ENCODE measurements around the gene NSMCE1.
"Not testable (repeated sequence)": the region's sequence is repeated elsewhere in the genome, so short reads cannot be mapped to it uniquely, and the experiment has no call there.

The NSMCE1 gene

DNA sequence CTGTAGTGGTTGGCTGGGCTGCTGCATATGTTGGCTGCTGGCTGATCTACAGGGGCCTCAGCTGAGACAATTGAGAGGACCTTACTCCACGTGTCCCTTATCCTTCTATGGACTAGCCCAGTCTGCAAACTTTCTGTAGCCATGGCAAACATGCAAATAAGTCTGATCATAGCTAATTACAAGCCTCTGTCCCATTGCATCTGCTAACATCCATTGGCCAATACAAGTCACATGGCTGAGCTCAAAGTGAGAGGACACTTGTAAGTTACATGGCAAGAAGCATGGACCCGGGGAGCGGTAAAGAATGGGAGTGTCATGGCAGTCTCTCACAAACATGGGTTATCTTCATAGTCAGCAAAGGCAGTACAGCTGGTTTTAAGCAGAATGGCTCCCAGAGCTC lies 33.6 kb upstream of the NSMCE1 start:
- DNase-seq: no peak

DNA sequence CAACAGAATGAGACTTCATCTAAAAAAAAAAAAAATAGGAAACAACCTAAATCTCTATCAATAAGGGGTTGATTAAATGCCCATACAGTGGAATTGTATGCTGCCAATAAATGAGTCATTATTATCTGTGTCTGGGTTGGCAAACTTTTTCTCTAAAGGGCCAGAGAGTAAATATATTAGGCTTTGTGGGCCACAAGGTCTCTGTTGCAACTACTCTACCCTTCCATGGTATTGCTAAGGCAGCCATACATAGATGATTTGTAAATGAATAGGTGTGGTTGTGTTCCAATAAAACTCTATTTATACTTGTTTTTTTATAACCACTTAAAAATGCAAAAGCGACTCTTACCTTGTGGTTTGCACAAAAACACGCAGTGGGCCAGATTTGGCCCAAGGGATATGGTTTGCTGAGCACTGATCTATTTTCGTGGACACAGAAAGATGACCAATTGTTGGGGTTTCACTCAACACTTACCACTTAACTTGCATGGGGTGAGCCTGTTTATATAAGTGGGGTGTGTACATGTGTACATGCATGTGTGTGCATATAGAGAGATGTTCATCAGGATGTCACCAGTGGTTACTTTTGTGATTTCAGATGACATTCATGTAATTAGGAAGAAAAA lies 32.8 kb upstream of the NSMCE1 start:
- no peak for DNase-seq

DNA sequence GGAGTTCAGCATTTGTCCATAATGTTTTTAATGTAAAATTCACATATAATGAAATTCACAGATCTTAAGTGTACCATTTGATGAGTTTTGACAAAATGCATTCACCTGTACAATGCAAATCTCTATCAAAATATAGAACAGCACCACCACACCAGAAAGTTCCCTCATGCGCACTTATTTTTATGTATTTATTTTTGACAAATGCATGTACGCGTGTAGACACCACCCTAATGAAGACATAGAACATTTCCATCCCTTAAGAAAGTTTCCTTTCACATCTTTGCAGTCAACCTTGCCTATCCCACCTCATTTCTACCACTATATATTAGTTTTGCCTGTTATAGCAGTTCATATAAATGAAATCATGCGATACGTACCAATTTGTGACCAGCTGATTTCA lies 29.6 kb upstream of the NSMCE1 start:
- no peak for DNase-seq

DNA sequence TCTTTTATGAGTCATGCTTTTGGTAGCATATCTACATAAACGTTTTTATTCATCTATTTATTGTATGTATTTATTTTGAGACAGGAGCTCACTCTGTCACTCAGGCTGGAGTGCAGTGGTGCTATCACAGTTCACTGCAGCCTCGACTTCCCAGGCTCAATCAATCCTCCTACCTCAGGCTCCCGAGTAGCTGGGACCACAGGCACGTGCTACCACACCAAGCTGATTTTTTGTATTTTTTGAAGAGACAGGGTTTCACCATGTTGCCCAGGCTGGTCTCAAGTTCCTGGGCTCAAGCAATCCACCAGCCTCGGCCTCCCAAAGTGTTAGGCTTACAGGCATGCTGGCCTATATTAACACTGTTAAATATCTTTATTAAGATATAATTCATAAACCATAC lies 24.8 kb upstream of the NSMCE1 start:
- no peak for DNase-seq

DNA sequence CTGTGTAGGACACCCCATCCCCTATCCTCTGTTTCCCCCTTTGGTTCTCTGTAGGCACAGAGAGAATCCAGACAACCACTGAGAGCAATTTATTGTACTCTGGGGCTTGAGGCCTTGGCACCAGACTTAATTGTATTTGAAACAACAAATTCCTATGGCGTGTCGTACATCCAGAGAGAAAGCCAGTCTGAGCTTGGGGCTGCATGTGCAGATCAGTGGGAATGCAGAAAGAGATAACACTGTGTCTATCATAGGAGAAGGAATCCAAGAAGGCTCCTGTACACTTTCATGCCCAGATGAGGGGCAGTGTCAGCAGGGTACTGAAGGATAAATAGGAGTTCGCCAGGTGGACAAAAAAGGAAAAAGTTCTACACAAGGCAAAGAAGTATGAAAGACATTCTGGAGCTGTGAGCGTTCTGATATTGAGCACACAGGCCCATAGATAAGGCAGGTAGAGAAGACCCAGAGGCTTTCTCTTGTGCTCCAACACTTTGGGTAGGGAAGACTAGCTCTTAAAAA lies 23.2 kb upstream of the NSMCE1 start:
- no peak for DNase-seq

DNA sequence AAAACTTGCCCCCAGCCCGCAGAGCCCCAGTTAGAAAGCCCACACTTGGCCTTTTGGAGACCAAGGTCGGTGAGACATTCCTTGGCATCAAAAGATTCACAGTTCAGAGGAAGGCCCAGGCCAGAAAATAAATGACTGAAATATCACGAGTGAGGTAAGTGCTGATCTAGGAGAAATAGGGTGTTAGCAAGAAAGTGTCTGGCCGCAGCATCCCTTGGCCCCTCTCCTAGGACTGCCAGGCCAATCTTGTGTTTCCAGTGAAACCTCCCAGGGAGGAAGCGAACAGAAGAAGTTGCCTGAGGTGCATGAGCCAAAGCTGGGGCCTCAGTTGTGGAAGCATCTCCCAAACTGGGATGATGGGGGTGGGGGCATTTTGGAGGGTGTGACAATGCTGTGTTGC lies 22.5 kb upstream of the NSMCE1 start:
- DNase-seq: no peak

DNA sequence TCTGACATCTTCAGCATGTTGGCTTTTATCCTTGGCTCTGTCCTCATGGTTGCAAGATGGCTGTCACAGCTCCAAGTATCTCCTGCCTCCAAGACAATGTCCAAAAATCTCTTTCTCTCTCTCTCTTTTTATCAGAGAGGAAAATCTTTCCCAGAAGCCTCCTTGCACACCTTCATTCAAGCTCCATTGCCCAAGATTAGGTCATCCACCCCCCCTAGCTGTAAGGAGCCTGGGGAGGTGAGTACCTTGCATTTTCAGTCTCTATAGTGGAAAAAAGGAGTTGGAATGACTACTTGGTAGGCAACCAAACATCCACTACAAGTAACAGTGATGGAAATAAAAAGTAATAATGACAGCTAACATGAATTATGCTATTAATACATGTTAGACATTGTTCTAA lies 22.0 kb upstream of the NSMCE1 start:
- DNase-seq: no peak

DNA sequence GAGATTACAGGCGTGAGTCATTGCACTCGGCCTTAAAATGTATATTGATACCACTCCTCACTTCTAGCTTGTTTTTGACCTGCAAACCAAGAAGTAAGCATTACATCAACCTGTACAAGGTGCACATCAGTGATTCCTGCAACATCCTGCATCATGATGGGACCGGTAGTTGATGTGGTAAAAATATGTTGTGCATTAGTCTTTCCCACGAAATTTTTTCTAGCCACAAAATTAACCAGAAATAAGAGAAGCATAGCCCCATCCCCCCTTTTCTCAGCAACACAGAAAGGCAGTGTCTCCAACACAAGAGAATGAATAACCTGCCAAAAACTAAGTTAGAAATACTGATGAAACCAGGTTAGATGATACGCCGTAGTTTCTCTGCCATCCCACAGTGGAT lies 21.1 kb upstream of the NSMCE1 start:
- no peak for DNase-seq

DNA sequence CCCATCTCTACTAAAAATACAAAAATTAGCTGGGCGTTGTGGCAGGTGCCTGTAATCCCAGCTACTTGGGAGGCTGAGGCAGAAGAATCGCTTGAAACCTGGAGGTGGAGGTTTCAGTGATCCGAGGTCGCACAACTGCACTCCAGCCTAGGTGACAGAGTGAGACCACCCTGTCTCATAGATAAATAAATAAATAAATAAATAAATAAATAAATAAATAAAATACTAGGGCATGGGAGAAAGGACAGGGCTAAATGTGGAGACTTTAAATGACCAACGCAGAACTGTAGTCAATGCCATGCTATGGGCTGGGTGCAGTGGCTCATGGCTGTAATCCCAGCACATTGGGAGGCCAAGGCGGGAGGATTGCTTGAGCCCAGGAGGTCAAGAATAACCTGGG lies 19.7 kb upstream of the NSMCE1 start:
- DNase-seq: not testable (repeated sequence)

DNA sequence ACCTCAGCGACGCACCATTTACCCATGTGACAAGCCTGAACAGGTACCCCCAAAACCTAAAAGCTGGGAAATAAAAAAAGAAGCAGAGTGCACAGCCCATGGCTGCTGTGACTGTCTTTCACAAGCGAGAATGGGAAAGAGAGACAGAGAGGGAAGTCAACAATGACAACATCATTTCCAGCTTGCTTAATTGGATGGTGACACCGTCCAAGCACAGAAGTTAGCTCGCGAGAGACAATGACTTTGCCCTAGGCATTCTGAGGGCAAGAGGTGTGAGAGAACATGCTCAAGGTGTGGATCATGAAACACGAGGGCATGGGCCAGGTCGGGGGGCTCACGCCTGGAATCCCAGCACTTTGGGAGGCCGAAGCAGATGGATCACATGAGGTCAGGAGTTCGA lies 19.3 kb upstream of the NSMCE1 start:
- no peak for DNase-seq

DNA sequence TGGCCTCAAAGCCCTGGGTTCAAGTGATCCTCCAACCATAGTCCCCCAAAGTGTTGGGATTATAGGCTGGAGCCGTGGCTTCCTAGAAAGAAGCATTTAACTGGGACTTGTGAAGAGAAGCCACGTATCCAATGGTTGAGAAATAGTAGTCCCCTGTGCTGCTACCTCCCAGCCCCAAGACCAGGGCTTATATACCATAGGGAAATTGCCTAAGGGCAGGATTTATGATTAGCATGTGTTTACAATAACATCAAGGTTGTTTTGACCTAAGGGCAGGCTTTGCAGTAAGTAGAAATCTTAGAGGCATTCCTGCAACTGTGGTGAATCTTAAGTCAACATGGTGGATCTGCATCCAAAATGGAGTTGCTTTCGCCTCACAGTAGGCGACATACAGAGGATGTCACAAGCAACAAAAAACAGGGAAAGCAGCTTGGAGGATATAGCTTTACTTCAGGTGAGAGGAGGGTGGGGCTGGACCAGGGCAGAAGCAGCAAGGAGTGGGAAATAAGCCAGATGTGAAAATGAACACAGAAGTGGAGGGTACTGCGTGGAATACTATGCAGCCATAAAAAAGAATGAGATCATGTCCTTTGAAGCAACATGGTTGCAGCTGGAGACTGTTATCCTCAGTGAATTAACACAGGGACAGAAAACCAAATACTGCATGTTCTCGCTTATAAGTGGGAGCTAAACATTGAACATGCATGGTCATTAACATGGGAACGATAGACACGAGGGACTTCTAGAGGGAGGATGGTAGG lies 18.7 kb upstream of the NSMCE1 start:
- no peak for DNase-seq

DNA sequence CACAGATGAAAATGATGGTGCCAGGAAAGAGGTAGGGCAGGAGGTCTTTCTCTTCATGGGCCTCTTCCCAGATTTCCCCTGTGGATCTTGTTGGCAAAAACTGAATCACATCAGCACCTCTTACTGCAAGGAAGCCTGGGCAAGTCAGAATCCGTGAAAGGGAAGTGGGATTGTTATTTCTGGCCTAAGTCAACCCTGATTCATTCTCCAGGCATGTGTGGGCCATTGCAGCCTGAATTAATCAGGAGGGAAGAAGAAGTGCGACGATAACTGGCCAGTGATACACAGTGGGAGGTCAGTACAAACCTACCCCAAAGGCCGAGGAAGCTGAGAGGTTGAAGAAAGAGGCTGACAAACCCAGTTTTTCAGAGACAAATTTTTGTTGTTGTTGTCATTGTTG lies 17.9 kb upstream of the NSMCE1 start:
- no peak for DNase-seq

DNA sequence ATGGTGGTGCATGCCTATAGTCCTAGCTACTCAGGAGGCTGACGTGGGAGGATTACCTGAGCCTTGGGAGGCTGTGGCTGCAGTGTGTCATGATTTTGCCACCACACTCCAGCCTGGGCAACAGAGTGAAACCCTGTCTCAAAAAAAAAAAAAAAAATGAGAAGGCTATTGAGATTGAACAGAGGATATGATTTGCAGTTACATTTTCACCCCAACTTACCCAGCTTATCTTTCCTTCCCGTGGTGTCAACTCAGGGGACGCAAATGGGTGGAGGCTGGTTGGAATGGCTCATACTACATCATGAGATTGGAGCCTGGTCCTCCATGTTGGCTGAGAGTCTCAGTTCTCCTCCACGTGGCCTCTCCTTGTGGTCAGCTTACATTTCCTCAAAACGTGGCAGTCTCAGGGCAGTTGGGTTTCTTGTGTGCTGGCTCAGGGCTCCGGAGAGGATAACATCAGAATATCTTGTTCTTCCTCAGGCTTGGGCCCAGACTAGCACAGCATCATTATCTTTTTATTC lies 17.2 kb upstream of the NSMCE1 start:
- no peak for DNase-seq

DNA sequence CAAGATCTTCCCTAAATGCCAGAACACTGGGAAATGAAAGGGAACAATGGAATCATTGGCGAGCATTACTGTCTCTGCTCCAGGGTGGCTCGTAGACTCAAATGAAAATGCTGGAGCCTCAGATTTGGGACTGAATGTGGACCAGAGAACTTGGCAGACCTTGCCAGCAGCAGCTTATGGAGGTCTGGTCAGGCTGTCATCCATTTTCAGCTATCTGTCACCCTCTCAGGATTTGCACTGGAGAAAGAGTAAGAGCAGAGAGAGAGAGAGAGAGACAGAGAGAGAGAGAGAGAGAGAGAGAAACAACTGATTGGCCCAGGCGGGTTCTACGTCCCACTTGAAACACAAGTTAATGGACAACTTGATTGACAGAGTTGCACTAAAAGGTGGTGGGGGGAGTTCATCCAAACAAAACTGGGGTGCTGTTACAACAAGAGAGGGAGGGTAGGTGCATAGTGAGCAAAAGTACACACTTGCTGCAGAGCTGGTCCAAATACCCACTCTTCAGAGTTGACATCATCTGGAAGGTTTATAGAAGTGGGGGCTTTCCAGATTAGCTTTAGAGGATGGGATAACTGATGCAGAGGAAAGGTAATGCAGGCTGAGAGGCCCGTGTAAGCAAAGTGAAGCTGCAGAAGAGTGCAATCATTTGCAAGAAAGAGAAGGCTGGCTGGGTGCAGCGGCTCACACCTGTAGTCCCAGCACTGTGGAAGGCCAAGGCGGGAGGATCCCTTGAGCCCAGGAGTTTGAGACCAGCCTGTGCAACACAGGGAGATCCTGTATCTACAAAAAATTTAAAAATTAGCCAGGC lies 16.5 kb upstream of the NSMCE1 start:
- no peak for DNase-seq

DNA sequence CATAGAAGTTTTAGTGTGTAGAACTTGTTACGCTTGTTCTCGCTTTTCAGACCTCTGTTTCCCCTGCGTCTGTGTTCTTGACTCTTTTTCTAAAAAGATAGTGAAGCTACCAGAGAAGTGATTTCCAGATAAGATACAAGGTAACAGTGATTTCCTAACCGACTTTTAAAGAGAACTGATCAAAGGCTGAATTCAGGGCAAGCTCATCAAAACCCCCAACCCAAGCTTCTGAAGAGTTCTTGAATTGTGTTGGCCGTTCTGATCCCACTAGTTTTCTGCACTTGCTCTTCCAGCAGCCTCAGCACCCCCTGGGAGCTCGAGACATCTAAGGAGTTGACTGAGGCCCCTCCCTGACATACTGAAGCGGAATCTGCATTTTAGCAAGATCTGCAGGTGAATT lies 12.7 kb upstream of the NSMCE1 start:
- no peak for DNase-seq

DNA sequence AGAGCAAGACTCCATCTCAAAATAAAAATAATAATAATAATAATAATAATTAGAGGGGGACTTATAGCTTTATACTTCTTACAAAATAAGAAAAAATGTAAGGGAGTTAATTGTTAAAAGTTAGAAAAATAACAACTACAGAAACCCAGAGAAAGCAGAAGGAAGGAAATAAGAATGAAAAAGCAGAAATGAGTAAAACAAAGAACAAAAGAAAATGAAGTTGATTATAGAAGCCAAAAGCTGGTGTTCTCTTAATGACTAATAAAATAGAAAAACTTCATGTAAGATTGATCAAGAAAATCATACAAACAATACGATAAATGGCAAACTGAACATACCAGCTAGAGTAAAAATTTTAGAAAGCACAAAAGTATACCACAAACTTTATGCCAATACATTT lies 6.8 kb upstream of the NSMCE1 start:
- DNase-seq: no peak

DNA sequence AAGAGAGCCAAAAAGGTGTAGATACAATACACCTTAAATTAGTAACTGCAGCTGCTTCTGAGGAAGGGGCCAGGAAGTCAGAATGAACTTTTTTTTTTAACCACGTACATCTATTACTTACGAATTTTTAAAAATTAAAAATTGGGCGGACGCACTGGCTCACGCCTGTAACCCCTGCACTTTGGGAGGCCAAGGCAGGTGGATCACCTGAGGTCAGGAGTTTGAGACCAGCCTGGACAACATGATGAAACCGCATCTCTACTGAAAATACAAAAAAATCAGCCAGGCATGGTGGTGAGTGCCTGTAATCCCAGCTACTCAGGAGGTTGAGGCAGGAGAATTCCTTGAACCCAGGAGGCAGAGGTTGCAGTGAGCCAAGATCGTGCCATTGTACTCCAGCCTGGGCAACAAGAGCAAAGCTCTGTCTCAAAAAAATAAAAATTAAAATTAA lies 5.9 kb upstream of the NSMCE1 start:
- not testable (repeated sequence) for DNase-seq

DNA sequence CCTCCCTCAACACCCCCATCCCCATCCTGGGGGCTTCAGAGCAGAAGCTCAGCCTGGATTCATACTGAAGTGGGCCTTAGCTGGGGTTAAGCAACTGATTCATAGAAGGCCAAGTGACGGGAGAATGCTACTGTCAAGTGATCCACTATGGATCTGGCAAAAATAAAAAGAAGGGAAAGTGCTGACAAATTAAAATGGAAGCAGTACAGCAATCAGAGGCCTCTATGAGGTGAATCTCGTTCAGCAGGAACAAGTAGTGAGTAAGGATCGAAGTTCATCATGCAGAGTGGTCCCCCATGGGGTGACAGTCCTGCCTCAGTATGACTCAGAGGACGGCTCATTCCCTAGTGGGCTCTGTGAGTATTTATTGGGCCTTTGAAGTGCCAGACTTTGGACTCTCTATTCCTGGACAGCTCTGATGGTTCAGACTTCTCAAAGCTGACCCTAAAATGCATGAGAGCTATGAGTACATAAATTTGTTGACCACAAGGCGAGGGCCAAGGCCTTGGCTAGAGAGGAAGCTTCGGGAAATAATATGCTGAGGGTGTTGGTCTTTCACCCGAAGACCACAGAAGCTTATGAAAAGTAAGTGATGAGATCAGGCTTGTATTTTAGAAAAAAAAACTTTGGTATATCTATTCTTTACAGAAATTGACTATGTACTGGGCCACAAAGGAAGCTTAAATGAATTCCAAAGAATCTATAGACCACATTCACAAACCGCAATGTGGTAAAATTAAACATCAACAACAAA lies 5.3 kb upstream of the NSMCE1 start:
- DNase-seq: no peak

DNA sequence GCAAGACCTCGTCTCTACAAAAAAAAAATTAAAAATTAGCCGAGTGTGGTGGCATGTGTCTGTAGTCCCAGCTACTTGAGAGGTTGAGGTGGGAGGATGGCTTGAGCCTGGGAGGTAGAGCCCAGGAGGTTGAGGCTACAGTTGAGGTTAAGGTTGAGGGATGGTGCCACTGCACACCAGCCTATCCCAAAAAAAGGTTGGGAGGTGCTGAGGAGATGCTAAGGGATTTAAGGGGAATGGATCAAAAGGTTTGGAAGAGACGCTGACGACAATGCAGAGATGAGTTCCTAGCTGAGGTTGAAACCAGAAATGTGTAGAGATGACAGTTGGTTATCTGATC lies 4.7 kb upstream of the NSMCE1 start:
- no peak for DNase-seq

DNA sequence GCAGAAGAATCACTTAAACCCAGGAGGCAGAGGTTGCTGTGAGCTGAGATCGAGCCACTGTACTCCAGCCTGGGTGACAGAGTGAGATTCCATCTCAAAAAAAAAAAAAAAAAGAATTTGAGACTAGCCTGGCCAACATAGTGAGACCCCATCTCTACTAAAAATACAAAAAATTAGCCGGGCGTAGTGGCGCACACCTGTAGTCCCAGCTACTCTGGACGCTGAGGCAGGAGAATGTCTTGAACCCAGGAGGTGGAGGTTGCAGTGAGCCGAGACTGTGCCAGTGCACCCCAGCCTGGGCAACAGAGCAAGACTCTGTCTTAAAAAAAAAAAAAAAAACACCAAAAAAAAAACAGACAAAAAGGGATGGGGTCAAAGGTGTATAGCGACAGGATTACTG lies 4.1 kb upstream of the NSMCE1 start:
- DNase-seq: not testable (repeated sequence)

DNA sequence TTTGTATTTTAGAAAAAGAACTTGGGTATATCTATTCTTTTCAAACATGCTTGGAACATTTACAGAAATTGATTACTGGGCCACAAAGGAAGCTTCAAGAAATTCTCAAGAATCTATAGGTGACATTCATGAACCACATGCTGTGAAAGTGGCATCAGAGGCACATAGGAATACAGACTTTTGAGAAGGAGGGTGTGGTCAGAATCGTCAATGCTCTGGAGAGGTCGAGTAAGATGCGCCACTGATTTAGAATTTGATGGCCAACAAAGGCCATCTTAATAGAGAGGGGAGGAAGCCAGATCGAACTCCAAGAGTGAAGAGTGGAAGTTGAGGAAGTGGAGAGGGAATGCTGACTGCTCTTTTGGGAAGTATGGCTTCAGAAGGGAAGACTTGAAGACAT lies 3.5 kb upstream of the NSMCE1 start:
- no peak for DNase-seq

DNA sequence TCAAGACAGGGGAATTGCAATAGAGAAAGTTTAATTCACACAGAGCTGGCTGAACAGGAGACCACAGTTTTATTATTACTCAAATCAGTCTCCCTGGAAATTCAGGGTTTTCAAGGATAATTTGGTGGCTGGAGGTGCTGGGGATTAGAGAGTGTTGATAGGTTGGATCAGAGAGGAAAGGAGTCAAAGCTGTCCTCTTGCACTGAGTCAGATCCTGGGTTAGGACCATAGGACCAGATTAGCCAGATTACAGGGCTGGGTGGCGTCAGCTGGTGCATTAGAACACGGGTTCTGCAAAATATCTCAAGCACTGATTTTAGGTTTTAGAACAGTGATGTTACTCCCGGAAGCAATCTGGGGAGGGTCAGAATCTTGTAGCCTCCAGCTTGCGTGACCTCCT lies 1.8 kb upstream of the NSMCE1 start:
- DNase-seq: no peak

Data from DMS 273 treated with DMSO at 0.1 percent for 48 hours (cell line).